NB4 (cell line): ENCODE results near the gene CHAD.

Experiments
- CTCF ChIP-seq: IDR thresholded peaks from one replicate; pipeline ENCODE4 v1.5.1; 2012; ENCODE audit warnings: low read depth, low read length
- POLR2A ChIP-seq: IDR thresholded peaks from 2 replicates; pipeline ENCODE4 v1.6.1; 2011; ENCODE audit warnings: mild to moderate bottlenecking; ENCODE audit not compliant: insufficient read length; ENCODE audit errors: extremely low read depth

- TF ChIP-seq CTCF (no peak), POLR2A (no peak)
Observed at GRCh38 chr17:50469671-50470305, 1.1 kb upstream of the CHAD start.
